UCSD-AML1 (cell line): ENCODE results near the gene LRRC15.

Source experiments
- DNase-seq: peaks from one replicate; lab custom pipeline; 2025; ENCODE audit not compliant: unreplicated experiment; lab: John Stamatoyannopoulos, UW

LRRC15 gene

GRCh38 chr3:194364652-194365434 is 4.7 kb downstream of the LRRC15 start:
- no peak for DNase-seq

- DNase-seq = no peak
Observed at GRCh38 chr3:194364314-194364651, 5.3 kb downstream of the LRRC15 start.

GRCh38 chr3:194360568-194360967 is 9.0 kb downstream of the LRRC15 start:
- no peak for DNase-seq

GRCh38 chr3:194357681-194358080 is 11.9 kb downstream of the LRRC15 start:
- no peak for DNase-seq

GRCh38 chr3:194355379-194355778 is 14.2 kb downstream of the LRRC15 start:
- peak; percentile 37 for DNase-seq

- DNase-seq = no peak
Observed at GRCh38 chr3:194354315-194354714, 15.2 kb downstream of the LRRC15 start.

GRCh38 chr3:194352667-194353246 is 16.8 kb downstream of the LRRC15 start:
- DNase-seq = no peak

GRCh38 chr3:194351952-194352536 is 17.5 kb downstream of the LRRC15 start:
- no peak for DNase-seq

GRCh38 chr3:194351080-194351672 is 18.4 kb downstream of the LRRC15 start, which contains the start of gene CPN2:
Gene CPN2 (minus strand): TSS chr3:194351328. CDS start chr3:194342702, 8,626 bp downstream.
- no peak for DNase-seq

GRCh38 chr3:194350726-194351071 is 18.8 kb downstream of the LRRC15 start:
- no peak for DNase-seq

GRCh38 chr3:194348354-194348753 is 21.2 kb downstream of the LRRC15 start:
- no peak for DNase-seq

- no peak for DNase-seq
Observed at GRCh38 chr3:194346621-194347020, 22.9 kb downstream of the LRRC15 start.

- no peak for DNase-seq
Observed at GRCh38 chr3:194346035-194346434, 23.5 kb downstream of the LRRC15 start.

- peak; percentile 60 for DNase-seq
Observed at GRCh38 chr3:194344012-194344411, 25.5 kb downstream of the LRRC15 start.

- no peak for DNase-seq
Observed at GRCh38 chr3:194343561-194343893, 26.0 kb downstream of the LRRC15 start.

- no peak for DNase-seq
Observed at GRCh38 chr3:194342861-194343560, 26.5 kb downstream of the LRRC15 start.

- DNase-seq = no peak
Observed at GRCh38 chr3:194340757-194341400, 28.7 kb downstream of the LRRC15 start.

- DNase-seq = no peak
Observed at GRCh38 chr3:194339840-194340239, 29.7 kb downstream of the LRRC15 start.

GRCh38 chr3:194339356-194339755 is 30.2 kb downstream of the LRRC15 start:
- no peak for DNase-seq

- no peak for DNase-seq
Observed at GRCh38 chr3:194337965-194338753, 31.4 kb downstream of the LRRC15 start.
